IPS-15b (cell line): ENCODE results near the gene PLIN4.

ENCODE experiments used
- H3K27me3 ChIP-seq: one replicate; pipeline ENCODE4 v1.6.1; 2013; ENCODE audit warnings: low read length; ENCODE audit not compliant: control insufficient read depth, insufficient read depth
- H3K36me3 ChIP-seq: one replicate; pipeline ENCODE4 v1.6.1; 2013; ENCODE audit warnings: low read length; ENCODE audit not compliant: control insufficient read depth, insufficient read depth
- H3K4me1 ChIP-seq: one replicate; pipeline ENCODE4 v1.6.1; 2013; ENCODE audit warnings: mild to moderate bottlenecking, low read length; ENCODE audit not compliant: control insufficient read depth, insufficient read depth
- H3K4me3 ChIP-seq: one replicate; pipeline ENCODE4 v1.5.1; 2013; ENCODE audit warnings: low read depth, low read length
- H3K9ac ChIP-seq: one replicate; pipeline ENCODE4 v1.6.1; 2013; ENCODE audit warnings: low read depth, mild to moderate bottlenecking, low read length
- H3K9me3 ChIP-seq: one replicate; pipeline ENCODE4 v1.6.1; 2013; ENCODE audit warnings: mild to moderate bottlenecking, low read length; ENCODE audit not compliant: control insufficient read depth, insufficient read depth

Gene PLIN4

DNA sequence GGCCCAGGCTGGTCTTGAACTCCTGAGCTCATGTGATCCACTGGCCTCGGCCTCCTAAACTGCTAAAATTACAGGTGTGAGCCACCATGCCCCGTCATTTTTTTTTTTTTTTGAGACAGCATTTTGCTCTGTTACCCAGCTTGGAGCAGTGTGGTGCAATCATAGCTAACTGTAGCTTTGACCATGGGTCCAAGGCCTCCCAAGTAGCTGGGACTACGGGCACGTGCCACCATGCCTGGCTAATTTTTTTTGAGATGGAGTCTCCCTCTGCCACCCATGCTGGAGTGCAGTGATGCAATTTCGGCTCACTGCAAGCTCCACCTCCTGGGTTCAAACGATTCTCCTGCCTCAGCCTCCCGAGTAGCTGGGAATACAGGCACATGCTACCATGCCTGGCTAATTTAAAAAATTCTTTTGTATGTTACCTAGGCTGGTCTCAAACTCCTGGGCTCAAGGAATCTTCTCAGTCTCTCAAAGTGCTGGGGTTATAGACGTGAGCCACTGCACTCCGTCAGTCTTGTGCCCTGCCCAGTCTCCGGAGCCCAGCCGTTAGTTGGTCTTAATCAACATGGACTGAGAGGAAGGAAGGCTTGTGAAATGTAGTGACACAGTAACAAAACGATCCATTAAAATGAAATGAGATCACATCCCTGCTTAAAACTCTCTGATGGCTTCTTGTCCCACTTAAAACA lies 23.0 kb upstream of the PLIN4 start:
- H3K9ac ChIP-seq: no peak overlapping the region
- H3K36me3 ChIP-seq: no peaks in the 10 kb centered on the region
- no peaks in the 10 kb centered on the region for H3K27me3 ChIP-seq
- no peaks in the 10 kb centered on the region for H3K9me3 ChIP-seq
- no peak overlapping the region for H3K4me3 ChIP-seq
- peaks cover 2% of the 10 kb centered on the region for H3K4me1 ChIP-seq

DNA sequence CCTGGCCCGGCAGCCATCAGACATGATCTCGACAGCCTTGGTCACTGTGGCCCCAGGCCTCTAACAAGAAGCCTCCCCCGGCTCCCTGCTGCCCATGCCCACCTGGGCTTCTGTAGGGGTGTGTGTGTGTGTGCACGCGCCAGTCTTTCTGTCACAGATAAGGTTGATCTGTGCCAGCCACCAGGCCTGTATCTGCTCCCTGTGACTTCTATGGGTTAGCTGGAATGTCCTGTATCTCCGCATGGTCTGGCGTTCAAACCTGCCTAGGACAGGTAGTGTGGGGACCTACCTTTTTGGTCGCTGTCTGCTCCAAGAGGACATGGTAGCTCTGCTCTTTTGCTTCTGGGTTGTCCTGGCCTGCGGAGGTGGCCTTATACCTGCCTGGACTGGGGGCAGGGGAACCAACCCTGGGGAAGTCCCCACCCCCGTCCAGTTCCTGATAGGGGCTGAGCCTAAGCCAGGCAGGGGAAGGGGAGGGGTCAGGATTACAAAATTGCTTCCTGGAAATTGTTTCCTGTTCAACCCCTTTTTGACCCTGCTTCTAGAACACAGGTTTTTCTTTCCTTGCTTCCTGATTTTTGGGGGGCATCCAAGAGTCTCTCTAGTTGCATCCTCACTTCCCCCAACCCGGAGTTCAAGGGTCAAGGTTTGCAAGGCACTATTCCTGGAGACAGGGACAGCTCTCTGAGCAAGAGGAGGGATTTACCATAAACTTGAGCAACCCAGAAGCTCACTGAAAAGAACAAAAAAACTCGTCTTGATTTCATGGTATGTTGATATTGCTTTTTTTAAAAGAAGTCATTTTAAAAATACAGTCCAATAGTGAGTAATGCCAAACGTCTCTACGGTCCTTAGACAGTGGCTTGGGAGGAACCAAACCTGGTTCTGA lies 21.7 kb upstream of the PLIN4 start, which contains the start of gene LRG1:
Gene LRG1 (minus strand): TSS at position 344 of the 889 bp plus-strand sequence. CDS start 23 bp downstream, at position 321.
- Histone ChIP-seq H3K9me3 (no peaks in the 10 kb centered on the region), H3K36me3 (no peaks in the 10 kb centered on the region), H3K27me3 (no peaks in the 10 kb centered on the region), H3K4me1 (peaks cover 2% of the 10 kb centered on the region), H3K4me3 (no peak within 1 kb of the TSS), H3K9ac (no peak within 1 kb of the TSS)

DNA sequence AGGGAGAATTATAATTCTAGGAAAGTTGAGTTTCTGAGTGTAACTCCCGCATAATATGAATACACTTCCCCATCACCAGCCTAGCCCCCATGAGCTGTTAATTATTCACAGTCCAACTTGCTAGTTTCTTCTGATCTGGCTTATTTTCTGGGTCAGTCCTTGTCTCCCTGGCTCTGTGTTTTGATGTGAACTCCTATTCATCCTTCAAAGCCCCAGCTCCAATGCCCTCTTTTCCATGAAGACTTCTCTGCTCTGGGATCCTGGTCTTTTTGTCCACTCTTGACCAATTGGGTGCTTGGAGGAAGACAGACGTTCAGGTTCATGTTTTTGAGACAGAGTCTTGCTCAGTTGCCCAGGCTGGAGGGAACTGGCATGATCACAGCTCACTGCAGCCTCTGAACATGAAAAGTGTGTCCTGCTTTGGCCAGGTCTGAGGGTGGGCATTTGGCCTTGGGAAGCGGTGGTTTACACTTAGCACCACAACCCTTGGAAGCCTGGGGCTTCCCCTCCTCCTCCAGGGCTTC lies 20.9 kb upstream of the PLIN4 start:
- H3K9me3 ChIP-seq: no peaks in the 10 kb centered on the region
- no peak overlapping the region for H3K4me3 ChIP-seq
- no peaks in the 10 kb centered on the region for H3K36me3 ChIP-seq
- H3K27me3 ChIP-seq: peaks cover 3% of the 10 kb centered on the region
- H3K9ac ChIP-seq: no peak overlapping the region
- H3K4me1 ChIP-seq: peaks cover 2% of the 10 kb centered on the region

DNA sequence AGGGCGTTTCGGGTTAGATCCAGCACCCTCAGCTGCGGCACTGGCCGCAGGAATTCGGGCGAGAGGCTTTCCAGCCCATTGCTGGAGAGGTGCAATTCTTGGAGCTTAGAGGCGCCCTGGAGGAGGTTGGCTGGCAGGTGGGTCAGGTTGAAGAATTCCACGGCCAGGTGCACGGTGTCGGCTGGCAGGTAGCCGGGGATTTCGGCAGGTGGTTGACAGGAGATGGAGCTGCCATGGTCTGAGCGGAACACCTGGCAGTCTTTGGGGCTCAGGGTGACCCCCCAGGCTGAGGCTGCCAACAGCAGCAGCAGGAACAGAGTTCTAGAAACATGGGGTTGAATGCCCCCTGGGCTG lies 20.3 kb upstream of the PLIN4 start:
- no peaks in the 10 kb centered on the region for H3K9me3 ChIP-seq
- no peaks in the 10 kb centered on the region for H3K36me3 ChIP-seq
- H3K4me3 ChIP-seq: no peak overlapping the region
- peaks cover 2% of the 10 kb centered on the region for H3K4me1 ChIP-seq
- peaks cover 9% of the 10 kb centered on the region for H3K27me3 ChIP-seq
- no peak overlapping the region for H3K9ac ChIP-seq

DNA sequence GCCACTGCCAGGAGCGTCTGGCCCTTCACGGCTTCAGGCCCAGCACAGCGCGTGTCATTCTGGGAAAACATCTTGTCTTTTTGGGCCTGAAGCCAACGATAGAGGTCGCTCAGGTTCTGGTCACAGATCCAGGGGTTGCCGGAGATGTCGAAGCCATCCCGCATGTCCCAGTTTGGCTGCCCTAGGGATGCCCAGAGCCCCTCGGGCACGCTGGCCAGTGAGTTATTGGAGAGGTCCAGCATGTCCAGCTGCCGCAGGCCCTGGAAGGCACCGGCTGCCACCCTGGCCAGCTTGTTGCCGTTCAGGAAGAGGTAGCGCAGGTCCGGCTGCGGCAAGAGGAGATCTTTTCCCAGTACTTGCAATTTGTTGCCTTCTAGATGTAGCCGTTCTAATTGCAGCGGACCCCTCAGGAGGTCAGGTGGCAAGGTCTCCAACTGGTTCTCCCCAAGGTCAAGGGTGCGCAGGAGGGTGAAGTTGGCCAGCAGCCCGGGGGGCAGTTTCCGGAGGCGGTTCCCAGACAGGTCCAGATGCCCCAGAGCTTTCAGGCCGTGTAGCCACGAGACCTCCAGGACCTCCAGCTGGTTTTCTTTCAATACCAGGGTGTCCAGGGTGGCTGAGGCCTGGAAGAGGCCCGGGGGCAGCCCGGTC lies 19.8 kb upstream of the PLIN4 start:
- Histone ChIP-seq H3K9ac (no peak overlapping the region), H3K9me3 (no peaks in the 10 kb centered on the region), H3K4me3 (no peak overlapping the region), H3K4me1 (peaks cover 2% of the 10 kb centered on the region), H3K27me3 (peaks cover 14% of the 10 kb centered on the region), H3K36me3 (no peaks in the 10 kb centered on the region)

DNA sequence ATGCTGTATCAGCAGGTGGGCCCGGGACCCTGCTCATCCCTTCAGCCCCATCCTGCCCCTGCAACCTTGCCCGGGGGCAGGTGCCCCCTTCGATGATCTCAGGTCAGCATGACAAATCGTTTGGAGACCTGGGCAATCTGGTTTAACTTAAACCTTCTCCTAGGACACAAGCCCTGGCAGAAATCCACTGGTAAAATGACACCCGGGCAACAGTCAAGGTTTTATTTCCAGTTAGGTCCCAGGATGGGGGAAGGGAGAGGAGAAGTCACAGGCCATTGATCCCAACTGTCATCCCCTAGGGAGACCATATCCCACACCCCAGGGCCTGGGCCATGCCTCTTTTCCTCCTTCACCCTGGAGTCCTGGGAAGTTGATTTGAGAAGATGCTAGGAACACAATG lies 18.5 kb upstream of the PLIN4 start:
- Histone ChIP-seq H3K4me1 (peaks cover 2% of the 10 kb centered on the region), H3K4me3 (no peak overlapping the region), H3K36me3 (no peaks in the 10 kb centered on the region), H3K9ac (no peak overlapping the region), H3K9me3 (no peaks in the 10 kb centered on the region), H3K27me3 (peaks cover 14% of the 10 kb centered on the region)

DNA sequence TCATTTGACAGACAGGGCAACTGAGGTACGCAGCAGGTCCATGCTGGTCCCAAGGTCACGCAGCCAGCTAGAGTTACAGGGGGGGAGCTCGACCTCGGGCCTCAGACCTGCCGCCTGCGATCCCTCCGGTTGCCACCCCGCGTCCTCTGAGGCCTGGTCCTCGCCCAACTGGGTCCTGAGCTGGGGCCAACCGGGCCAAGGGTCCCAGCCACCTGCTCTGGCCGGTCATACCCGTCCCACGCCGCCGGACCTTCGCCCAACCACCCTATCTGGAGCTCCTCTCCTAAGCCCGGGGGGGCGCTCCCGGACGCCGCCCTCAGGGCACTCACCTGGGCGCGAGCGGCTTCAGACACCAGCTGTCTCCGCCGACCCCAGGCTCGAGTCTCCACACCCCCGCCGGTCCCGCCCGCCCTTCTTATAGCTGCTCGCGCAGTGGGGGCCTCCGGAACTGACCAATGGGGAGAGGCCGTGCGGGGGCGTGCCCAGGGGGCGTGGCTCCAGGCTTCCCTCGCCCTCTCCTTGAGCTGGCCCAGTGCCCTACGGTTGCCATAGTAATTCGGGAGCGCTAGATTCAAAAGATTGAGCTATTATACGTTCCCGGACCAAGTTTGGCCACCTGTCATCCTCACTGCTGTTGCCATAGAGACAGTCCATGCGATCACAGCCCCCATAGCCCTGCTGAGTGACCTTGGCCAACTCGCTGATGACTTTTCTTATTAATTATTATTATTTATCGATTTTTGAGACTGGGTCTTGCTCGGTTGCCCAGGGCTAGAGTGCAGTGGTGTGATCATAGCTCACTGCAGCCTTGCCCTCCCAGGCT lies 16.8 kb upstream of the PLIN4 start, which contains the start of gene PLIN5:
Gene PLIN5 (minus strand): TSS at position 389 of the 823 bp plus-strand sequence. CDS start 1,150 bp downstream, outside the sequence.
- Histone ChIP-seq H3K27me3 (peaks cover 14% of the 10 kb centered on the region), H3K9me3 (no peaks in the 10 kb centered on the region), H3K9ac (no peak within 1 kb of the TSS), H3K4me3 (peak within 1 kb of the TSS; percentile 35), H3K36me3 (no peaks in the 10 kb centered on the region), H3K4me1 (peaks cover 2% of the 10 kb centered on the region)

DNA sequence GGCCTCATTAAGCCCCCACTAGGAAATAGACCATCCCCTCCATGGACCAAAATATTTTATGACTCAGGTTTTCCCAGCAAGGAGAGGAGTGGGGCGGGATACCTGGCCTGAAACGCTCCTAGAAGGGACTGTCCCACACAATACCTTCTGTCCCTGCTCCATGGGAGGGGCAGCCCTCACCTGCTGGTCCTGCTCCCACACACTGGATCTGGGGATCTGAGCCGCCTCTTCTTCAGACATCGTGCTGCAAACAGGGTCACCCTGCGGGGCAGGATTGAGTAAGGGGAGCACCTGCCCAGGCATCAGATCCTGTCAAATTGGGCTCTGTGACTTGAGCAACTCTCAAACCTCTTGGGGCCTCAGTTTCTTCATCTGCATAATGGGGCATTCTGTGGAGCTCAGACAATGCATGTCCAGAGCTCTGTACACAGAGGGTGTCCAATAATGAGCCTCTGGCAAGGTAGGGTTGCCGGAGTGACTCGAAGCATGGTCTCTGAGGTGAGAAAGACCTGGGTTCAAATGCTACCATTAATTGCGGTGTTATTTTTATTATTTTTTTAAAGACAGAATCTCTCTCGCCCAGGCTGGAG lies 15.6 kb upstream of the PLIN4 start:
- Histone ChIP-seq H3K9me3 (no peaks in the 10 kb centered on the region), H3K36me3 (no peaks in the 10 kb centered on the region), H3K27me3 (peaks cover 14% of the 10 kb centered on the region), H3K4me1 (no peaks in the 10 kb centered on the region), H3K9ac (no peak overlapping the region), H3K4me3 (no peak overlapping the region)

DNA sequence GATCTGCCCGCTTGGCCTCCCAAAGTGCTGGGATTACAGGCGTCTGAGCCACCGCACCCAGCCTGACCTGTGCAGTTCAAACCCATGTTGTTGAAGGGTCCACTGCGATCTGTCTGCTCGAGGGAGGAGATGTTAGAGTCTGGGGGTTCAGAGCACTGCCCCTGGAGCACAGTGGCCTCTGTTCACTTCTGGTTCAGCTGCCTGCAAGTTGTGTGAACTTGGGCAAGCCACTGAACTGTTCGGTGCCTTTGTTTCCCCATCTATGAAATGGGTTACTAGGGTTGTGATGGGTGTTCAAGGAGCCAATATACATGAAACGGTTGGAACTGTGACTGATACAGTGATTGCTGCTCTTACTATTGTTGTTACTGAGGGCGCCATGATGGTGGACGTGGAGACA lies 15.0 kb upstream of the PLIN4 start:
- H3K27me3 ChIP-seq: peaks cover 14% of the 10 kb centered on the region
- no peaks in the 10 kb centered on the region for H3K36me3 ChIP-seq
- H3K9ac ChIP-seq: no peak overlapping the region
- no peak overlapping the region for H3K4me3 ChIP-seq
- H3K9me3 ChIP-seq: no peaks in the 10 kb centered on the region
- no peaks in the 10 kb centered on the region for H3K4me1 ChIP-seq

DNA sequence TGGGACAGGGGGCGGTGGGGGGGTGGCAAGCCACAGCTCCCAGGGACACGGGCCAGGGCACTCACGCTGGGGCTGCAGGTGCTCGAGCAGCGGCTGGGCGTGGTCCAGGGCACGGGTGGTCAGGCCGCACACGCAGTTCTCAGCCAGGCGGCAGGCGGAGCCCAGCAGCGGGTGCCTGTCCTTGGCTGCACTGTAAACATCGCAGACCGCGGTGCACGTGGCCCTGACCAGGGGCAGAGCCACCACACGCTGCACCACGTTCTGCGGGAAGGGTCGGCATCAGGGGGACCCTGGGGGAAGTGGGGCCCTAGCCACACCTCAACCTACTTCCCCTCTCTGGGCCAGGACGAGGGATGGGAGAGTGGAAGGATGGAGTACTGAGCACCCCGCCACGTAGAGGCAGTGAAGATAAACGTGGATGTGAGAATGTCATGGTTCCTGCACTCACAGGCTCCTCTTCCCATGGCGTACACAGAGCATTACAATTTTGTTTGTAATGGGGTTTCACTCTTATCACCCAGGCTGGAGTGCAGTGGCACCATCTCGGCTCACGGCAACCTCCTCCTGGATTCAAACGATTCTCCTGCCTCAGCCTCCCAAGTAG lies 13.4 kb upstream of the PLIN4 start:
- Histone ChIP-seq H3K9ac (no peak overlapping the region), H3K4me1 (no peaks in the 10 kb centered on the region), H3K9me3 (no peaks in the 10 kb centered on the region), H3K36me3 (no peaks in the 10 kb centered on the region), H3K4me3 (no peak overlapping the region), H3K27me3 (peaks cover 14% of the 10 kb centered on the region)
